Calu3 (cell line): Measurements from ENCODE around the gene LY6G5B. TPM values are rescaled to one million over a fixed set of nuclear protein-coding genes. Genes with fewer than 3 reads are reported as not detected.

Experiments
- BruUV-seq: library from RNA; stranded (reverse); fragments of 400-500 nt; replicated peaks from 2 replicates; lab custom pipeline; 2021; lab: Mats Ljungman, UMichigan
- CTCF ChIA-PET: fragments of 300-600 bp; sonication (Branson Sonifier 250); formaldehyde crosslinking; loops from one replicate; lab custom pipeline; 2022; ENCODE audit warnings: antibody characterized with exemption; lab: Charles Lee
- DNase-seq: peaks from one replicate; pipeline ENCODE4 v3.0.0; 2022
- H3K27ac Mint-ChIP-seq: one replicate; pipeline ENCODE4 v1.8.0; 2022; ENCODE audit warnings: mixed read lengths; ENCODE audit not compliant: unreplicated experiment
- H3K27me3 Mint-ChIP-seq: one replicate; pipeline ENCODE4 v1.8.0; 2022; ENCODE audit warnings: mixed read lengths; ENCODE audit not compliant: unreplicated experiment
- H3K36me3 Mint-ChIP-seq: one replicate; pipeline ENCODE4 v1.8.0; 2022; ENCODE audit warnings: mild to moderate bottlenecking, moderate library complexity, mixed read lengths; ENCODE audit not compliant: insufficient read depth, unreplicated experiment
- H3K4me1 Mint-ChIP-seq: one replicate; pipeline ENCODE4 v1.8.0; 2022; ENCODE audit warnings: mild to moderate bottlenecking, low read depth, mixed read lengths; ENCODE audit not compliant: unreplicated experiment
- H3K4me3 Mint-ChIP-seq: one replicate; pipeline ENCODE4 v1.8.0; 2022; ENCODE audit warnings: mild to moderate bottlenecking, low read depth, moderate library complexity, mixed read lengths; ENCODE audit not compliant: unreplicated experiment
- H3K9me3 Mint-ChIP-seq: one replicate; pipeline ENCODE4 v1.8.0; 2022; ENCODE audit warnings: low read depth, mixed read lengths; ENCODE audit not compliant: unreplicated experiment
- intact Hi-C: fragments of 100-400 bp; cut with micrococcal nuclease; formaldehyde crosslinking; loops from one replicate; pipeline ENCODE4 v1.10.0; 2022; ENCODE audit not compliant: unreplicated experiment
- microRNA-seq: library from miRNA; unstranded; fragments of <30 nt; microRNA quantifications from one replicate; pipeline ENCODE4 v1.2.0, GENCODE V29; 2022
- total RNA-seq: library from RNA; stranded (reverse); gene quantifications from 2 replicates; pipeline ENCODE4 v1.2.3, GENCODE V29; 2022
- TF ChIP-seq, protein P1 (sequence below): fragments of 200-600 bp; IDR thresholded peaks from one replicate; pipeline ENCODE4 v1.8.0; 2022; ENCODE audit warnings: antibody characterized with exemption; ENCODE audit not compliant: unreplicated experiment

LY6G5B gene
- total RNA-seq, 1 experiment from 2014 or later, result 44.6 TPM

DNA sequence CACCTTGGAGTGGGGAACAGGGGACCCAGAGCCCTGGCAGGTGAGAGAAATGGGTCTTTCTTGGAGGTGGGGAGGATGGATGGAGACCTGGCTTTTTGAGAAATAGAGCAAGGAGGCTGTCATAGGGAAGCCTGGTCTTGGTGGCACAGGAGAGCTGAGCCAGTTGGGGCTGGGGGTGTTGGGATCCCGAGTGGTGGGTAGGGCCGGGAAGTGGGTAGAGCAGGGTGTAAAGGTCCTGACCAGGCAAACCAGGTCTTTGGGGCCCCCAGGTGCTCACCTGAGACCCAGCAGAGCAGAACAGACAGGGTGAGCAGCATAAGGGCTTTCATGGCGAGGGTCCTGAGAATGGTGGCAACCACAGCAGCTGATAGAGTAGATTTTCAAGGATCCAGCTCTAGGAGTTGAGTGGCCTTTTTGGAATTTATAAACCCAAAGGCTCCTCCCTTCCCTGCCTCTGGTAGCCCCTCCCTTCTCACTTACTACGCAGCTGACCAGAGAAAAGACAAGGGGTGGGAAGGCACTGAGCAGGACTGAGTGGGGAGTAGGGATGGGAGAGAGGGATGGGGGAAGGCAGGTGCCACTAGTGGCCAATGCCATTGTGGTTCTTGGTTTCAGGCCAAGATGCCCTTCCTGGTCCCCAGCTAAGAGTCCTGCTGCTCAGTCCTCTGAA is 51.7 kb downstream of the LY6G5B start, which contains the start of gene LY6G6C:
Gene LY6G6C, minus strand, starts transcription at position 396 of the 670 bp plus-strand sequence. Its CDS starts 67 bp downstream, at position 329.
- intact Hi-C loops, result no loop called here
- CTCF ChIA-PET, result interaction anchor here (1.3 kb wide), 1 partner anchor 18 kb away, joined by 3 read pairs; the partner anchor contains the start of gene ABHD16A
- TF ChIP-seq, protein P1, sequence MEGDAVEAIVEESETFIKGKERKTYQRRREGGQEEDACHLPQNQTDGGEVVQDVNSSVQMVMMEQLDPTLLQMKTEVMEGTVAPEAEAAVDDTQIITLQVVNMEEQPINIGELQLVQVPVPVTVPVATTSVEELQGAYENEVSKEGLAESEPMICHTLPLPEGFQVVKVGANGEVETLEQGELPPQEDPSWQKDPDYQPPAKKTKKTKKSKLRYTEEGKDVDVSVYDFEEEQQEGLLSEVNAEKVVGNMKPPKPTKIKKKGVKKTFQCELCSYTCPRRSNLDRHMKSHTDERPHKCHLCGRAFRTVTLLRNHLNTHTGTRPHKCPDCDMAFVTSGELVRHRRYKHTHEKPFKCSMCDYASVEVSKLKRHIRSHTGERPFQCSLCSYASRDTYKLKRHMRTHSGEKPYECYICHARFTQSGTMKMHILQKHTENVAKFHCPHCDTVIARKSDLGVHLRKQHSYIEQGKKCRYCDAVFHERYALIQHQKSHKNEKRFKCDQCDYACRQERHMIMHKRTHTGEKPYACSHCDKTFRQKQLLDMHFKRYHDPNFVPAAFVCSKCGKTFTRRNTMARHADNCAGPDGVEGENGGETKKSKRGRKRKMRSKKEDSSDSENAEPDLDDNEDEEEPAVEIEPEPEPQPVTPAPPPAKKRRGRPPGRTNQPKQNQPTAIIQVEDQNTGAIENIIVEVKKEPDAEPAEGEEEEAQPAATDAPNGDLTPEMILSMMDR, result no peak
- no TSS peak for BruUV-seq
- Mint-ChIP-seq H3K9me3 (no peaks in the 10 kb centered on the region), H3K4me1 (peaks cover 34% of the 10 kb centered on the region), H3K27me3 (peaks cover 15% of the 10 kb centered on the region), H3K27ac (peak within 1 kb of the TSS; percentile 0), H3K36me3 (peaks cover 13% of the 10 kb centered on the region), H3K4me3 (no peak within 1 kb of the TSS)
- DNase-seq, result no peak

DNA sequence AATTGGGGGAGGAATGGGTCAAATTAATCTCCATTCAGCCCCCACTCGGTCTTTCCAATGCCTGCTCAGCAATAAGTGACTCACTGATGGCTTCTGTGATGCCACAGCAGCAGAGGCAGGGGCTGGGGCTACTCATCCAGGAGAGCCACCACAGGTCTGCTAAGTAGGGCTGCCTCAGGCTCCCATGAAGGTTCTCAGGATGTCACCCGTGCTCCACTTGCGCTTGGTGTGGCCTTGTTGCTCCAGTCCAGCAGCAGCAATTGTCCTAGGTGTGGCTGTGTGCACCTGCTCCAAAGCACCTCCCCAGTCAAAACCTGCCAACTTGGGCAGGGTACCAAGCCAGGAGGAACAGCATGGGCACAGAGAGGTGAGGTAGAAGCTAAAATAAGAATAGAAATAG is 52.4 kb downstream of the LY6G5B start:
- no peak overlapping the region for H3K4me3 Mint-ChIP-seq
- H3K27ac Mint-ChIP-seq, result no peak overlapping the region
- CTCF ChIA-PET, result interaction anchor here (0.6 to 3.1 kb wide), 4 partner anchors 13 to 160 kb away, joined by 3 to 14 read pairs (median 4); partner anchors contain the start of gene ABHD16A
- no peak for DNase-seq
- H3K4me1 Mint-ChIP-seq, result peaks cover 34% of the 10 kb centered on the region
- intact Hi-C loops, result no loop called here
- TF ChIP-seq, protein P1, result no peak
- H3K36me3 Mint-ChIP-seq, result peaks cover 13% of the 10 kb centered on the region
- no TSS peak for BruUV-seq
- no peaks in the 10 kb centered on the region for H3K9me3 Mint-ChIP-seq
- peaks cover 15% of the 10 kb centered on the region for H3K27me3 Mint-ChIP-seq

Small RNA genes within 50 kb of the gene (microRNA-seq; reads per million reads assigned to microRNA genes)
- gene MIR4646, result 5.3 reads per million, percentile 16 among the genes with 10 or more reads in this experiment
- 4.2 reads per million, percentile 9 among the genes with 10 or more reads in this experiment for gene MIR6832

Other genes starting within 250 kb of the LY6G5B start
- gene MICB, start 171.8 kb upstream of the LY6G5B start, total RNA-seq, result 59.3 and 64.3 TPM in 2 replicates
- not detected in 2 replicates for gene MCCD1, start 141.0 kb upstream of the LY6G5B start, total RNA-seq
- 631 and 646 TPM in 2 replicates for gene DDX39B, start 128.0 kb upstream of the LY6G5B start, total RNA-seq
- 1.0 and 1.5 TPM in 2 replicates for gene ATP6V1G2, start 123.4 kb upstream of the LY6G5B start, total RNA-seq
- gene NFKBIL1, start 122.4 kb upstream of the LY6G5B start, total RNA-seq, result 33.5 and 34.0 TPM in 2 replicates
- gene LTA, start 97.7 kb upstream of the LY6G5B start, total RNA-seq, result not detected in 2 replicates
- gene TNF, start 94.4 kb upstream of the LY6G5B start, total RNA-seq, result 0.22 and 0.68 TPM in 2 replicates
- gene LTB, start 87.6 kb upstream of the LY6G5B start, total RNA-seq, result 0.44 and 1.4 TPM in 2 replicates
- 0.94 TPM in 1 of 2 replicates, not detected in the other for gene LST1, start 83.7 kb upstream of the LY6G5B start, total RNA-seq
- not detected in 2 replicates for gene NCR3, start 77.0 kb upstream of the LY6G5B start, total RNA-seq
- gene AIF1, start 54.7 kb upstream of the LY6G5B start, total RNA-seq, result not detected in 2 replicates
- gene PRRC2A, start 49.3 kb upstream of the LY6G5B start, total RNA-seq, result 473 and 509 TPM in 2 replicates
- 617 and 663 TPM in 2 replicates for gene BAG6, start 17.3 kb upstream of the LY6G5B start, total RNA-seq
- gene APOM, start 14.1 kb upstream of the LY6G5B start, total RNA-seq, result 2.6 and 3.6 TPM in 2 replicates
- gene C6orf47, start 9.2 kb upstream of the LY6G5B start, total RNA-seq, result 40.3 and 42.9 TPM in 2 replicates
- 32.2 and 35.6 TPM in 2 replicates for gene GPANK1, start 5.0 kb upstream of the LY6G5B start, total RNA-seq
- gene CSNK2B, start 3.9 kb upstream of the LY6G5B start, total RNA-seq, result 337 and 357 TPM in 2 replicates
- 4.9 and 5.4 TPM in 2 replicates for gene LY6G5C, start 11.1 kb downstream of the LY6G5B start, total RNA-seq
- 89.9 and 99.1 TPM in 2 replicates for gene ABHD16A, start 33.3 kb downstream of the LY6G5B start, total RNA-seq
- gene LY6G6F, start 36.9 kb downstream of the LY6G5B start, total RNA-seq, result not detected in 2 replicates
- gene LY6G6D, start 45.4 kb downstream of the LY6G5B start, total RNA-seq, result not detected in 2 replicates
- gene LY6G6C, start 51.8 kb downstream of the LY6G5B start, total RNA-seq, result 1.0 TPM in 1 of 2 replicates, not detected in the other
- not detected in 2 replicates for gene MPIG6B, start 53.4 kb downstream of the LY6G5B start, total RNA-seq
- 81.4 and 89.6 TPM in 2 replicates for gene DDAH2, start 59.3 kb downstream of the LY6G5B start, total RNA-seq
- gene CLIC1, start 66.6 kb downstream of the LY6G5B start, total RNA-seq, result 943 and 1,109 TPM in 2 replicates
- 156 and 176 TPM in 2 replicates for gene MSH5, start 70.0 kb downstream of the LY6G5B start, total RNA-seq
- 26.6 and 30.3 TPM in 2 replicates for gene SAPCD1, start 92.7 kb downstream of the LY6G5B start, total RNA-seq
- gene VWA7, start 107.4 kb downstream of the LY6G5B start, total RNA-seq, result 22.1 and 37.6 TPM in 2 replicates
- 316 and 331 TPM in 2 replicates for gene VARS1, start 125.8 kb downstream of the LY6G5B start, total RNA-seq
- 126 and 144 TPM in 2 replicates for gene LSM2, start 137.0 kb downstream of the LY6G5B start, total RNA-seq
- gene HSPA1L, start 145.3 kb downstream of the LY6G5B start, total RNA-seq, result 4.2 and 4.3 TPM in 2 replicates
- 1,238 and 1,263 TPM in 2 replicates for gene HSPA1A, start 145.6 kb downstream of the LY6G5B start, total RNA-seq
- gene HSPA1B, start 157.8 kb downstream of the LY6G5B start, total RNA-seq, result 687 and 705 TPM in 2 replicates
- gene NEU1, start 192.8 kb downstream of the LY6G5B start, total RNA-seq, result 133 and 159 TPM in 2 replicates
- 185 and 238 TPM in 2 replicates for gene SLC44A4, start 209.0 kb downstream of the LY6G5B start, total RNA-seq
- gene EHMT2, start 227.7 kb downstream of the LY6G5B start, total RNA-seq, result 131 and 138 TPM in 2 replicates
- gene ZBTB12, start 232.1 kb downstream of the LY6G5B start, total RNA-seq, result 22.6 and 28.1 TPM in 2 replicates